Urinary bladder (tissue), 4 donors: ENCODE data around the gene TBX10. TPM values are rescaled to one million over a fixed set of nuclear protein-coding genes. Genes with fewer than 3 reads are reported as not detected.

Source experiments
- DNase-seq: peaks from one replicate; pipeline ENCODE4 v3.0.0-alpha.2; 2015; ENCODE audit errors: extremely low spot score
- H3K27ac ChIP-seq: one replicate; pipeline ENCODE4 v1.5.1; 2013; ENCODE audit warnings: low read depth, mild to moderate bottlenecking, moderate library complexity
- H3K36me3 ChIP-seq: one replicate; pipeline ENCODE4 v1.6.1; 2013; ENCODE audit warnings: mild to moderate bottlenecking, moderate library complexity; ENCODE audit not compliant: insufficient read depth
- H3K4me1 ChIP-seq: one replicate; pipeline ENCODE4 v1.6.1; 2013; ENCODE audit warnings: mild to moderate bottlenecking, moderate library complexity; ENCODE audit not compliant: insufficient read depth
- H3K4me3 ChIP-seq: one replicate; pipeline ENCODE4 v1.5.1; 2013; ENCODE audit warnings: low read depth, low read length
- WGBS: extraction: QIAGEN DNeasy Blood & Tissue Kit; methylation state at CpG from one replicate; pipeline ENCODE4 v1.1.7; 2013; 5-methylcytosine and 5-hydroxymethylcytosine counted together
- polyA plus RNA-seq: library from polyadenylated mRNA; stranded (reverse); fragments of 200-250 nt; gene quantifications from one replicate; pipeline ENCODE4 v1.2.3, GENCODE V29; 2013
- total RNA-seq: library from RNA; depleted of rRNA; stranded (reverse); fragments of >200 nt; gene quantifications from one replicate; pipeline ENCODE4 v1.2.3, GENCODE V29; 2014
- donor health status: healthy with polysubstance abuse.
- donor health status: healthy.

TBX10 gene
- total and polyA plus RNA-seq, 2 donors: not detected

DNA sequence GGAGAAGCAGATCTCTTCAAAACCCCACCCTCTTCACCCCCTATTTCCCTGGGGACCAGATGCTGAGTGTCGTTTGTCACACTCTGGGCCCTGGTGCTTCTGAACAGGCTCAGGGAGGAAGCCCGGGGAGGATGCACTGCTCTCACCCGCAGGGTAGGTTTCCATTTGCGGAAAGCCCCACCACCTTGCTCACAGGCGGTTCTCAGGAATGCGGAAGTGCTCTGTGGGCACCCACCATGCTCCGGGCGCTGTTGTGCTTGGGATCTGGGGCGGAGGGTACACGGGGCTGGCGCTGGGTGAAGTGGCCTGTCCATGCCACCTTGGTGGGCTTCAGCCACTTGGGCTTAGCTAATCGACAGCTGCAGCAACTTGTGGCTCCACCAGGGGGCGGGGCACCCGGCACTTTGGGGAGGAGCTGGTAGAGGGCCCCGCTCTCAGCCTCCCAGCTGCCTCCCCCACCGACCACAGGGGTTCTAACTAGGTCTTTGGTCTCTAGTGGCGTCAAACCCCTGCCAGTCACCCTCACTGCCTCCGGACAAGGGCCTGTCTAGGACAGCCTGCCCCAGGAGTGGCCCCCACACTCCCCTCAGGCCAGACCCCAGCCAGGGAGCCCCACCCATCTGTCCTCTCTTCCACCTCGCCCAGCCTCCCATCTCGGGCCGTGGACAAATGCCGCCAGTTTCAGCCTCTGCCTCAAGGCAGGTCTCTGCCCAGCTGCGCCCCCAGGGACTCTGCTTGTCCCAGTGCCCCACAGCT, 25.4 kb downstream of the TBX10 start:
- H3K4me1 ChIP-seq: no peaks in the 10 kb centered on the region
- no peaks in the 10 kb centered on the region for H3K36me3 ChIP-seq
- no peak for DNase-seq
- no peak overlapping the region for H3K27ac ChIP-seq
- H3K4me3 ChIP-seq: peak overlapping the region; percentile 6
- WGBS: 10% methylated on average over 23 of the region's 23 CpGs

DNA sequence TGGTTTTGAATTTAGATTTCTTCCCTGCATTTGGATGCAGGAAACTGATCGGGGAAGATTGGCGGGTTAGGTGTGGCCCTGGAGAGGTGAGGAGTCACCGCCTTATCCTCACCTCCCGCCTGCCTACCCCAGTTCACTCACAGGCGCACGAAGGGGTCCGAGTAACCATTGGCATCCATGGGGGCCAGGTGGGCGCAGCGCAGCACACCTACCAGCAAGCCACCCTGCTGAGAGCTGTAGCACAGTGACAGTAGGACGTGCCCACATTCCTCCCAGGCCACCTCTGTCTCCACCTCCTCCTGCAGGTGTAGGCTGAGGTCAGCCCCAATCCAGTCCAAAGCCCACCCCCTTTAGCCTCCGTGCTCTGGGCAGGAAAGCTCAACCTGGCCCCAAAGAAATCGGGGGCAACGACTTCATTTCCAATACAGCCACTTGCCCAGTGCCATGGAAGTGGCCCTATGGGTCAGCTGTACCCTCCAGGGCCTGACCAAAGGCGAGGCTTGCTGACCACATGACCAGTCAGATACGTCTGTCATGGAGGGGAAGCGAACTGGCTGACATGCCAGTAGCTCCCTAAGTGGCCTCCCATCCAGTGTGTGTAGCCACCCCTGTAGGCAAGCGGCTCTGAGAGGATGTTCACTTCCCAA, 26.1 kb downstream of the TBX10 start:
- H3K36me3 ChIP-seq: no peaks in the 10 kb centered on the region
- H3K4me3 ChIP-seq: no peak overlapping the region
- 84% methylated on average over 17 of the region's 17 CpGs for WGBS
- no peak for DNase-seq
- H3K4me1 ChIP-seq: no peaks in the 10 kb centered on the region
- H3K27ac ChIP-seq: no peak overlapping the region

- Histone ChIP-seq H3K27ac (no peak overlapping the region), H3K4me1 (no peaks in the 10 kb centered on the region), H3K36me3 (no peaks in the 10 kb centered on the region), H3K4me3 (no peak overlapping the region)
- no peak for DNase-seq
- WGBS: 88% methylated on average over 13 of the region's 13 CpGs
These were observed 26.8 kb downstream of the TBX10 start for GRCh38 chr11:67612751-67613150.

GRCh38 chr11:67611704-67612587, 27.6 kb downstream of the TBX10 start:
- Histone ChIP-seq H3K4me1 (no peaks in the 10 kb centered on the region), H3K4me3 (no peak overlapping the region), H3K27ac (no peak overlapping the region), H3K36me3 (no peaks in the 10 kb centered on the region)
- WGBS: 88% methylated on average over 37 of the region's 37 CpGs
- no peak for DNase-seq

DNA sequence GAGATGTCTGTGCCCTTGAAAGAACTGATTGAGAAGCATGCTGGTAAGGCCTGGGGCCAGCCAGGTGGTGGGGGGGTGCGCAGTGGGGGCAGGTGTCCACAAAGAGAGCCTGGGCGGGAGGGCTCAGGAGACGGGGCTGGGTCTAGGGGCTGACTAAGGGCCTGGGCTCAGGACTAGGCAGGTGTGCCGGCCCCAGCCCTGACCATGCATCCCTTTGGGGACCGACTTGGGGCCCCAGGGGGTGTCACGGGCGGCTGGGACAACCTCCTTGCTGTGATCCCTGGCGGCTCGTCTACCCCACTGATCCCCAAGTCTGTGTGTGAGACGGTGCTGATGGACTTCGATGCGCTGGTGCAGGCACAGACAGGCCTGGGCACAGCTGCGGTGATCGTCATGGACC, 28.4 kb downstream of the TBX10 start:
- 88% methylated on average over 14 of the region's 14 CpGs for WGBS
- no peak for DNase-seq
- no peaks in the 10 kb centered on the region for H3K36me3 ChIP-seq
- H3K4me3 ChIP-seq: no peak overlapping the region
- no peak overlapping the region for H3K27ac ChIP-seq
- no peaks in the 10 kb centered on the region for H3K4me1 ChIP-seq

DNA sequence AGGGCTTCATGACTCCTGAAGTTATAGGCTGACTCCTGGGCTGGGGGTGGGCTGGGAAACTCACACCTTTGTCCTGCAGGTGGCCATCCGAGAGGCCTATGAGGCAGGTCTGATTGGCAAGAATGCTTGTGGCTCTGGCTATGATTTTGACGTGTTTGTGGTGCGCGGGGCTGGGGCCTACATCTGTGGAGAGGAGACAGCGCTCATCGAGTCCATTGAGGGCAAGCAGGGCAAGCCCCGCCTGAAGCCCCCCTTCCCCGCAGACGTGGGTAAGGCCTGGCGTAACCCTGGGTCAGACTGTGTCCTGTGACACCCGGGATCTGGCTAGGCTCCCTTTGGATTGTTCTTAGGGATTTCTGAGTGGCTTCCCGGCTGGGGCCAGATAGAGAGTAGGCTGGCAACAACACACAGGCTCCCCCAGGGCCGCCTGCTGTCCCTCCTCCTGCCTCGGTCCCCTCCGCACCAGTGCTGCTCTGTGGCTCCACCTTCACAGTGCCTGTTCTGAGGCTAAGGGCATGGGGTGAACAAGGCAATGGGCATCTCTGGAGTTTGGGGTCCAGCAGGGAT, 29.2 kb downstream of the TBX10 start:
- Histone ChIP-seq H3K36me3 (no peaks in the 10 kb centered on the region), H3K4me1 (no peaks in the 10 kb centered on the region), H3K27ac (no peak overlapping the region), H3K4me3 (no peak overlapping the region)
- 89% methylated on average over 15 of the region's 15 CpGs for WGBS
- no peak for DNase-seq

GRCh38 chr11:67609316-67609715, 30.2 kb downstream of the TBX10 start:
- H3K4me1 ChIP-seq: no peaks in the 10 kb centered on the region
- H3K36me3 ChIP-seq: no peaks in the 10 kb centered on the region
- WGBS: 91% methylated on average over 10 of the region's 10 CpGs
- no peak for DNase-seq
- no peak overlapping the region for H3K27ac ChIP-seq
- H3K4me3 ChIP-seq: no peak overlapping the region

DNA sequence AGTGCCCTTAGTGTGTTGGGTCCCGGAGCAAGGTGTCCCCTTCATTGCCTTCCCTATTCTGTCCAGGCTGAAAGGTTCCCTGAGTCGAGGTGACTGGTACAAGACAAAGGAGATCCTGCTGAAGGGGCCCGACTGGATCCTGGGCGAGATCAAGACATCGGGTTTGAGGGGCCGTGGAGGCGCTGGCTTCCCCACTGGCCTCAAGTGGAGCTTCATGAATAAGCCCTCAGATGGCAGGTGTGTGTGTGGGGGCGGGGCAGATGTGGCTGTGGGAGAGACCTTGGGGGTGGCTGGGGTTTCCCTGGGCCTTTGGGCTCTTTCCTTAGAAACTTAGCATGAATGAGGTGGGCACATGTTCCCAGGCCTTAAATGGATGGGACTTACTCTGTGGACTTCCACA, 31.1 kb downstream of the TBX10 start:
- WGBS: 96% methylated on average over 8 of the region's 8 CpGs
- no peak overlapping the region for H3K4me3 ChIP-seq
- no peaks in the 10 kb centered on the region for H3K4me1 ChIP-seq
- no peaks in the 10 kb centered on the region for H3K36me3 ChIP-seq
- DNase-seq: no peak
- no peak overlapping the region for H3K27ac ChIP-seq

DNA sequence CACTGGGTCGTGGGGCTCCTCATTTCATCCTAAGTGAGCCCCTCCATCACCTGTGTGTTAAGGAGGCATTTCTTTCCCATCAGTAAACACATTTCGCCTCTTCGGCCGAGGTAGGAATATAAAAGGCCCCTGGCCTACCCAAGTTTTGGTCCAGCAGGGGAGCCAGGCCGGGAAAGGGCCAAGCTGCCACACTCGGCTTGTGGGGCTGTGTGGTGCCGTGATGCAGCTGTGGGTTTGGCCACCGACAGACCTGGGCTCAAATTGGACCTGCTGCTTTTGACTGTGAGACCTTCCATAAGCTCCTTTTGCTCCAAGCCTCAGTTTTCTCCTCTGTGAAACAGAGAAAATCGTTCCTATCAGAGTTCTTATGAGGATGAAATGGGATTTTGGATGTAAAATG, 32.1 kb downstream of the TBX10 start:
- DNase-seq: no peak
- 40% methylated on average over 9 of the region's 9 CpGs for WGBS
- Histone ChIP-seq H3K27ac (no peak overlapping the region), H3K4me3 (peak overlapping the region; percentile 88), H3K36me3 (no peaks in the 10 kb centered on the region), H3K4me1 (no peaks in the 10 kb centered on the region)

DNA sequence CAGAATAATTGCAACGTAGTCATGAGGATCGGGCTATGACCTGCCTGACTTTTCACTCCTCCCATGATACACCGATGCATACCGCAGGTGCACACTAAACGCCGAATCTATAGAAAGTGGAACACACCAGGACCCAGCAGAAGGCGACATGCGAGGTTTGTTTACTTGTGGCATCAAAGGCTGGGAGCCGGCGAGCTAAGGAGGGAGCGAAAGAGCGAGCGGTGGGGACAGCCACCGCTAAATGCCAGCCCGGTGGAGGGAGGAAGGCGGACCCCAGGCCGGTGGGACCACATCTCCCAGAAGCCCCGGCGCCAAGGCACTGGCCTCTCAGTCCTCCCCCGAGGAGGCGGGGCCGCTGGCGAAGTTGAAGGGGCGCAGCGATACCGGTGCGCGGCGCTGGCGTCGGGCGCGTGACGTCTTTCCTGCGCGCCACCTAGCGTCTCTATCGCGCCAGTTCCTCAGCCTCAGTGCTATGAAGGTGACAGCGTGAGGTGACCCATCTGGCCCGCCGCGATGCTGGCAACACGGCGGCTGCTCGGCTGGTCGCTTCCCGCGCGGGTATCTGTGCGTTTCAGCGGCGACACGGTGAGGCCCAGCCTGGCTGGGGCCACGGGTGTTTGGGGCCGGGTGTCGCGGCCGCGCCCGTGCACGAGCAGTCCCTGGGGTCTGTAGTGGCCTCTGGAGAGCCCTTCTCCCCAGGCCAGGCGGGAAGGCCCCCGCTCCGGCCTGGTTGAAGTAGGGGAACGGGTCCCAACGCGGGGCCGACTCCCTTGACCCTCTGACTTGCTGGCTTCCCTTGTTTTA, 32.9 kb downstream of the TBX10 start, which contains the start of gene NDUFV1:
Gene NDUFV1 (plus strand): TSS at position 445 of the 804 bp plus-strand sequence. CDS start 69 bp downstream, at position 514.
- H3K4me1 ChIP-seq: no peaks in the 10 kb centered on the region
- under 1% methylated on average over 69 of the region's 69 CpGs for WGBS

DNA sequence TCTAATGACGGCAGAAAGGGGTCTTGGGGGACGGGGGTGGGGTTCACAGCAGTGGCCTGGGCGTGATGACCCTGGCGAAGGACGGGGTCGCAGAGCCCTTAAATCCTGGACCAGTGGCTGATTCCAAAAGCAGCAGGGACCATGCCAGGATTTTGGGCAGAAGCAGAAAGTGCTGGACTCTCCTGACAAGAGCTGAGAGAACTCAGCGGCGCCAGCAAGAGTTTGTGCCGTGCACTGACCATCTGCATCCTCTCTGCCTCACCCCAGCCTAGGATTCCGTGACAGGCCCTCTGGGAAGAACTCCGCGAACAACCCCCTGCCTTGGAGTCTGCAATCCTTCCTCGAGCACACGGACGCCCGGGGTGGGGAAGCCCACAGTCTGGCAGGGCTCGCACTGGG, 33.5 kb downstream of the TBX10 start:
- no peak for DNase-seq
- WGBS: 34% methylated on average over 17 of the region's 17 CpGs
- Histone ChIP-seq H3K36me3 (no peaks in the 10 kb centered on the region), H3K27ac (no peak overlapping the region), H3K4me1 (no peaks in the 10 kb centered on the region), H3K4me3 (peak overlapping the region; percentile 27)

More for the DNA sequence above, 32.9 kb downstream of the TBX10 start, which contains the start of gene NDUFV1:
- peak within 1 kb of the TSS; percentile 88 for H3K4me3 ChIP-seq
- peak within 1 kb of the TSS; percentile 63 for H3K27ac ChIP-seq
- H3K36me3 ChIP-seq: no peaks in the 10 kb centered on the region
- peak; percentile 87 for DNase-seq

- Histone ChIP-seq H3K27ac (no peak overlapping the region), H3K4me3 (no peak overlapping the region), H3K36me3 (no peaks in the 10 kb centered on the region), H3K4me1 (no peaks in the 10 kb centered on the region)
- 49% methylated on average over 11 of the region's 11 CpGs for WGBS
- no peak for DNase-seq
These were observed 34.1 kb downstream of the TBX10 start for GRCh38 chr11:67605231-67606011.
